DND-41 (cell line): ENCODE results near the gene RNF145.

Source experiments
- ATAC-seq: fragments of 200-7000 bp; cut with Tn5 transposase; 3 replicates; pipeline ENCODE4 v1.9.1; 2021; ENCODE audit warnings: low read depth; ENCODE audit not compliant: insufficient read depth
- DNase-seq: peaks from one replicate; pipeline ENCODE4 v3.0.0-alpha.2; 2020
- H2AFZ ChIP-seq: 2 replicates; pipeline ENCODE4 v1.6.0; 2012; ENCODE audit warnings: low read depth, low read length
- H3K27ac ChIP-seq: 2 replicates; pipeline ENCODE4 v1.5.1; 2012; ENCODE audit warnings: low read length, inconsistent platforms
- H3K27me3 ChIP-seq: fragments of 200-600 bp; sonication (generic); 2 replicates; pipeline ENCODE4 v1.6.0; 2012; ENCODE audit warnings: low read length, mild to moderate bottlenecking, inconsistent platforms; ENCODE audit not compliant: insufficient read depth, poor library complexity
- H3K36me3 ChIP-seq: 2 replicates; pipeline ENCODE4 v1.5.1; 2012; ENCODE audit warnings: low read length, inconsistent platforms; ENCODE audit not compliant: insufficient read depth
- H3K4me1 ChIP-seq: 2 replicates; pipeline ENCODE4 v1.5.1; 2012; ENCODE audit warnings: mild to moderate bottlenecking, low read length; ENCODE audit not compliant: insufficient read depth
- H3K4me2 ChIP-seq: 2 replicates; pipeline ENCODE4 v1.6.0; 2012; ENCODE audit warnings: mild to moderate bottlenecking, moderate library complexity, low read length, inconsistent platforms; ENCODE audit not compliant: insufficient read depth
- H3K4me3 ChIP-seq, 2 experiments: fragments of 200-600 bp in 1 of 2; shearing (Covaris generic) in 1 of 2; 2 replicates each; pipeline ENCODE4 v1.5.1; 2012 to 2016; ENCODE audit warnings: inconsistent platforms in 2 of 2, low read length in 2 of 2, mild to moderate bottlenecking in 2 of 2, low read depth in 1 of 2, moderate library complexity in 1 of 2
- H3K79me2 ChIP-seq: 2 replicates; pipeline ENCODE4 v1.6.0; 2012; ENCODE audit warnings: low read length, inconsistent platforms; ENCODE audit not compliant: insufficient read depth
- H3K9ac ChIP-seq: 2 replicates; pipeline ENCODE4 v1.6.0; 2012; ENCODE audit warnings: low read depth, mild to moderate bottlenecking, inconsistent platforms, low read length, moderate library complexity
- H3K9me3 ChIP-seq: 2 replicates; pipeline ENCODE4 v1.5.1; 2012; ENCODE audit warnings: low read length, moderate library complexity, mild to moderate bottlenecking, inconsistent platforms; ENCODE audit not compliant: insufficient read depth, severe bottlenecking
- H4K20me1 ChIP-seq: 2 replicates; pipeline ENCODE4 v1.6.0; 2012; ENCODE audit warnings: low read length; ENCODE audit not compliant: insufficient read depth
- EZH2 ChIP-seq: IDR thresholded peaks from 3 replicates; pipeline ENCODE4 v1.6.1; 2012; ENCODE audit warnings: borderline replicate concordance, low read depth, mild to moderate bottlenecking, moderate library complexity, low read length, inconsistent platforms; ENCODE audit not compliant: severe bottlenecking
- TF ChIP-seq, protein P1 (sequence below): IDR thresholded peaks from 2 replicates; pipeline ENCODE4 v1.5.1; 2012; ENCODE audit warnings: borderline replicate concordance, low read length, moderate library complexity, mild to moderate bottlenecking; ENCODE audit not compliant: poor library complexity, severe bottlenecking; ENCODE audit errors: extremely low read depth

Gene RNF145

DNA sequence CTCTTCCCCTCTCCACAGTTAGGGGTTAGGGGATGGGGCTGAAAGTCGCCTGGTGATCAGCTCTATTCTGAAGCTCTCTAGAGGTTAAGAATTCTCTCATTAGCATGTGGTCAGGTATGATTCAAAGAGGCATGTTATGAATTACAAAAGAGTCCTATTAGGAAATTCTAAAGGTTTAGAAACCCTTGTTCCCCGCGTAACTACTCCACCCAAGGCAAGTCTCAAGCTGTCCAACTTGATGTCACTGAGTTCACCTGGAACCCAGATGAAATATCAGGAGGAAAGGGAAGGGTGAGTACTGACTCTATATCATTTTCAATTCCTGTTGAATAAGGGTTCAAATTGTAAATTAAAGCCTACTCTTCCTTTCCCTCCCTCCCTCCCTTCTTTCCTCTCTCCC is 18.1 kb upstream of the RNF145 start:
- Histone ChIP-seq H3K27me3 (no peaks in the 10 kb centered on the region), H3K4me1 (no peaks in the 10 kb centered on the region), H4K20me1 (no peaks in the 10 kb centered on the region), H3K4me2 (no peak overlapping the region), H3K9me3 (no peaks in the 10 kb centered on the region), H3K27ac (no peak overlapping the region), H3K4me3 (no peak overlapping the region), H3K36me3 (no peaks in the 10 kb centered on the region), H2AFZ (no peak overlapping the region), H3K79me2 (no peaks in the 10 kb centered on the region), H3K9ac (no peak overlapping the region)
- DNase-seq (no peak), ATAC-seq (no peak)
- TF ChIP-seq, protein P1, sequence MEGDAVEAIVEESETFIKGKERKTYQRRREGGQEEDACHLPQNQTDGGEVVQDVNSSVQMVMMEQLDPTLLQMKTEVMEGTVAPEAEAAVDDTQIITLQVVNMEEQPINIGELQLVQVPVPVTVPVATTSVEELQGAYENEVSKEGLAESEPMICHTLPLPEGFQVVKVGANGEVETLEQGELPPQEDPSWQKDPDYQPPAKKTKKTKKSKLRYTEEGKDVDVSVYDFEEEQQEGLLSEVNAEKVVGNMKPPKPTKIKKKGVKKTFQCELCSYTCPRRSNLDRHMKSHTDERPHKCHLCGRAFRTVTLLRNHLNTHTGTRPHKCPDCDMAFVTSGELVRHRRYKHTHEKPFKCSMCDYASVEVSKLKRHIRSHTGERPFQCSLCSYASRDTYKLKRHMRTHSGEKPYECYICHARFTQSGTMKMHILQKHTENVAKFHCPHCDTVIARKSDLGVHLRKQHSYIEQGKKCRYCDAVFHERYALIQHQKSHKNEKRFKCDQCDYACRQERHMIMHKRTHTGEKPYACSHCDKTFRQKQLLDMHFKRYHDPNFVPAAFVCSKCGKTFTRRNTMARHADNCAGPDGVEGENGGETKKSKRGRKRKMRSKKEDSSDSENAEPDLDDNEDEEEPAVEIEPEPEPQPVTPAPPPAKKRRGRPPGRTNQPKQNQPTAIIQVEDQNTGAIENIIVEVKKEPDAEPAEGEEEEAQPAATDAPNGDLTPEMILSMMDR: no peak
- TF ChIP-seq EZH2: no peak

DNA sequence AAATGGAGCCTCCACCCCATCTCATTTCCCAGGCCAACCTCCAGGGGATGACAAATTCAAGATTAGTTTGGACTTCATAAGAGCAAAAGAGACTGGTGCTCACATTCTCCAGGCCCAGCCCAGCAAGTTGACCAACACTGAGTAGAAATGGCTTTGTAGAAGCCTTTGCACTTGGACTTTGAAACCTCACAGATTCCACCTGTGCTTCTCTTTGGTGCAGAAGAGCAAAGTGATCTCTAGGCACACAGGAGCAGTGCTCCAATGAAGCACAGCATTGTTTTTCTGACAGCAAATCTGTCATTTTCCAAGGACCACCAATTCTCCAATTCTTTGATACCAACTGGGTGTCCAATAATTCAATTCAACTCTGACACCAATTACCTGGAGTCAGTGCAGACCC is 17.1 kb upstream of the RNF145 start:
- DNase-seq: no peak
- H3K4me1 ChIP-seq: no peaks in the 10 kb centered on the region
- ATAC-seq: no peak
- no peak overlapping the region for H3K4me3 ChIP-seq
- H3K9me3 ChIP-seq: no peaks in the 10 kb centered on the region
- H3K27me3 ChIP-seq: no peaks in the 10 kb centered on the region
- no peaks in the 10 kb centered on the region for H3K79me2 ChIP-seq
- H3K9ac ChIP-seq: no peak overlapping the region
- H3K36me3 ChIP-seq: no peaks in the 10 kb centered on the region
- TF ChIP-seq, protein P1: no peak
- TF ChIP-seq EZH2: no peak
- no peak overlapping the region for H3K4me2 ChIP-seq
- H4K20me1 ChIP-seq: no peaks in the 10 kb centered on the region
- H3K27ac ChIP-seq: no peak overlapping the region
- no peak overlapping the region for H2AFZ ChIP-seq

DNA sequence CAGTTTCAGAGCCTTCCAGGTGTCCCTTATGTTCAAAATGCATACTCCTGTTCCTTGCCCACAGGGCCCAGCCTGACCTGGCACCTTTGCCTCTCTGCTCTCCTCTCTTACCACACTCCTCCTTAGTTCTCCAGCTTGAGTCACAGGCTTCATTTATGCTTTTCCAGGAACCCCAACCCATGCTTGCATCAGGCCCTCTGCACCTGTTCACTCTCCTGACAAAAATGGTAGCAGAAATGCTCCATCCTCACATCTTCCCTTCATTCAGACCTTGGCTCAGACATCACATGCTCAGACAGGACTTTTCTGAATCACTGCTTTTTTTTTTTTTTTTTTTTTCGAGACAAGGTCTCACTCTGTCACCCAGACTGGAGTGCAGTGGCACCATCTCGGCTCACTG is 15.1 kb upstream of the RNF145 start:
- Histone ChIP-seq H3K27ac (no peak overlapping the region), H3K36me3 (no peaks in the 10 kb centered on the region), H3K4me1 (no peaks in the 10 kb centered on the region), H2AFZ (no peak overlapping the region), H3K9ac (no peak overlapping the region), H3K27me3 (no peaks in the 10 kb centered on the region), H3K4me3 (no peak overlapping the region), H3K9me3 (no peaks in the 10 kb centered on the region), H3K4me2 (no peak overlapping the region), H3K79me2 (no peaks in the 10 kb centered on the region), H4K20me1 (no peaks in the 10 kb centered on the region)
- DNase-seq (no peak), ATAC-seq (no peak)
- no peak for TF ChIP-seq EZH2
- TF ChIP-seq, protein P1: no peak

DNA sequence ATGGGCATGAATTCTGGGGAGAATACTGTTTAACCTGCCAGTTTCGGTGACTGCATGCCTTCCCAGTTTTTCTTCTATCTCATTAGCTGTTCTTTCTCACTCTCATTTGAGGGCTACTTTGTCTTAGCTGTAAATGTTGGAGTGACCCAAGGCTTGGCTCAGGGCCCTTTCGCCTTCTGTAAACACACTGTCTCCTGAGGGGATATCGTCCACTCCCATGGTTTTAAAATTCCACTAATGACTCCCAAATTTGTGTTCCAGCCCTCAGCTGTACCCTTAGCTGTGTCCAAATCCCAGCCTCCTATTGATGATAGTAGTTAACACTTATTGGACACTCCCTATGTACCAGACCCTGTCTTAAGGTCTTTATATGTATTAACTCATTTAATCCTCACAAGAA is 14.1 kb upstream of the RNF145 start:
- DNase-seq (no peak), ATAC-seq (no peak)
- Histone ChIP-seq H3K79me2 (no peaks in the 10 kb centered on the region), H3K9ac (no peak overlapping the region), H4K20me1 (no peaks in the 10 kb centered on the region), H3K4me1 (no peaks in the 10 kb centered on the region), H2AFZ (no peak overlapping the region), H3K27ac (no peak overlapping the region), H3K27me3 (no peaks in the 10 kb centered on the region), H3K4me3 (no peak overlapping the region), H3K36me3 (no peaks in the 10 kb centered on the region), H3K9me3 (no peaks in the 10 kb centered on the region), H3K4me2 (no peak overlapping the region)
- no peak for TF ChIP-seq EZH2
- TF ChIP-seq, protein P1: no peak
